ENCODE measurements around the gene MTF2. TPM values are rescaled to one million over a fixed set of nuclear protein-coding genes. Genes with fewer than 3 reads are reported as not detected.

The MTF2 gene
- total RNA-seq, 1 donor, result 57.9 TPM

GRCh38 chr1:93179886-93180722, 101.0 kb downstream of the MTF2 start, which contains the start of gene TMED5:
TMED5 (minus strand) TSS chr1:93180413; CDS start chr1:93180242, 171 bp downstream.
- peak; percentile 89 to 99 (median 98) for DNase-seq (ENCODE audit: low read depth in 2 of 3, low spot score in 2 of 3)

DNA sequence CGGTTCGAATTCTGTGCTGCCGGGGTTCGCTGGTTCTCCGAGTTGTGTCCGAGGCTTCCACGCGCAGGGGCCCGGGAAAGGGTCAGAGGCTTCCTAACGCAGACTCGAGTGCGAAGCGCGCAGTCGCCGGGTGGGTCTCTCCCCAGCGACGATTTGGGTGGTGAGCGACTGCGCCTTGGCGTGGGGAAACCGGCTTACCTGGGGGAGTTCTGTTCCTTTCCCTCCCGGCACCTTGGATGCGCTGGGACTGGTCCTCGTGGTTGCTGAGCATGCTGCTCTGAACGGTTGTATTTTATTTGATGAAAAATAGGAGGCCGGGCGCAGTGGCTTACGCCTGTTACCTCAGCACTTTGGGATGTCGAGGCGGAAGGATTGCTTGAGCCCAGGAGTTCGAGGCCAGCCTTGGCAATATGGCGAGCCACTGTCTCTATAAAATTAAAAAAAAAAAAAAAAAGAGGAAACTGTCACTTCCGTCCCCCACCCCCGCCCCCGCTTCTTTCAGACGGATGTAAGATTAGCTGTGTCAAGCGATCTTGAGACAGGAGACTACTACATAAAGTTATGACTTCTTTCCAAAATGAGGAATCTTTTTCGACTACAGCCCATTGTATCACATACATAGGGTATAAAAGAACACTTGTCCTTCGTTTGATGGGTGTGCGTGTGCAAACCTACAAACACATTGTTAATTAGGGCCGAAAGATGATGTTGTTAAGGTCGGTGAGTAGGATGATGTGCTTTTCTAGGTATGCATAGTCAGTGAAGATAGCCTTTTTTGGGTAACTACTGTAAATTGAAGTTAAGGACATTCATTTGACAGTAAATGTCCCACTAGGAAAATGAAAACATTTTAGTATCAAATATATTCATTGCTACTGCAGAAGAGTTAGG, 101.9 kb downstream of the MTF2 start, which contains the start of gene CCDC18:
Gene CCDC18, plus strand, starts transcription at position 2 of the 891 bp plus-strand sequence. CDS start 2,638 bp downstream, outside the sequence.
- DNase-seq (ENCODE audit: low read depth in 2 of 3, low spot score in 2 of 3), result peak; percentile 38 to 92 (median 75)

DNA sequence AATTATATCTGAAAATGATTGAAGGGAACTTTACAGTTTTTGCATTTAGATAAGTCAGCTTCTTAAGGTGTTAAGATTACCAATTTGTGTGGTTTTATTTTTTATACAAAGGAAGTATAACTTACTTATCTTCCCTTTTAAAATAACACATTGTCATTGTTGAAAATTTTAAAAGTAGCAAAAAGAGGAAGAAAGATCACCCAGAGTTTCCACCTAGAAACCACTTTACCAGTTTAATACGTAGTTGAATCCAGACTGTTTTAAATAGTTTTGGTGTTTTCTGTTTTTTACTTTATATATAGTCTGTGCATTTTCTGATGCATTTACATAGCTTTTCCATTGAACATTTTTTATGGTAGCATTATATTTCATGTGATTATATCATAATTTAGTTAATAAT, 107.6 kb downstream of the MTF2 start:
- DNase-seq (ENCODE audit: low read depth in 2 of 3, low spot score in 2 of 3), result peak in 2 of 3 donors; percentile 58 to 90

Other genes starting within 250 kb of the MTF2 start
- 2,198 TPM for gene RPL5, start 247.2 kb upstream of the MTF2 start, total RNA-seq
- 0.27 TPM for gene DIPK1A, start 117.8 kb upstream of the MTF2 start, total RNA-seq
- 30.4 TPM for gene TMED5, start 101.1 kb downstream of the MTF2 start, total RNA-seq
- gene CCDC18, start 101.4 kb downstream of the MTF2 start, total RNA-seq, result 4.0 TPM

Data from hematopoietic multipotent progenitor cell (in vitro differentiated cells).